Measurements from ENCODE around the gene CARMIL3. TPM values are rescaled to one million over a fixed set of nuclear protein-coding genes. Genes with fewer than 3 reads are reported as not detected.

CARMIL3 gene
- total RNA-seq, 1 donor from 2014 or later, result 3.9 TPM

DNA sequence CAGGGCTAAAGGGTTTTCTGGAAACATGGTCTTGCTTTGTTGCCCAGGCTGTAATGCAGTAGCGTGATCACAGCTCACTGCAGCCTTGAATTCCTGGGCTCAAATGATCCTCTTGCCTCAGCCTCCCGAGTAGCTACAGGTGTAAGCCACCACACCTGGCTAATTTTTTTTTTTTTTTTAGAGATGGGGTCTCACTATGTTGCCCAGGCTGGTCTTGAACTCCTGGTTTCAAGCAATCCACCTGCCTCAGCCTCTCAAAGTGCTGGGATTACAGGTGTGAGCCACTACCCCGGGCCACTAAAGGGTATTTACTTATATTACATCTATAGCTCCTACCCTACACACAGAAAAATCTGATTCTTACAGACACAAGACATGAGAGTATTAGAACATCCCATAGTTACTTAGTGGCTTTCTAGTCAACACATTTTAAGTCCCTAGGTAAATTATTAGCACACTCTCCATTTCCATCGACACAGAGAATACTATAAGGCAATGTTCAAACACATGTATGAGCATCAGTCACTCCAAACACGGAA is 56.6 kb downstream of the CARMIL3 start:
- H3K27me3 Mint-ChIP-seq, result no peaks in the 10 kb centered on the region
- intact Hi-C loops (cut with micrococcal nuclease), result loop anchor here (1.0 kb wide), 3 partner anchors 13 to 50 kb away; no protein-coding TSS in a partner anchor
- H3K36me3 Mint-ChIP-seq (ENCODE audit: low read depth), result peaks cover 25% of the 10 kb centered on the region
- peak overlapping the region; percentile 90 for H3K27ac Mint-ChIP-seq
- ATAC-seq (ENCODE audit: low read depth) (no peak), DNase-seq (no peak)
- CTCF ChIA-PET, result interaction anchor here (0.7 to 7.4 kb wide), 33 partner anchors 8 to 545 kb away, joined by 3 to 137 read pairs (median 4); partner anchors contain the start of genes CIDEB, EMC9, IRF9 and MDP1
- POLR2A ChIA-PET, result interaction anchor here (0.6 to 9.8 kb wide), 21 partner anchors 9 to 160 kb away, joined by 3 to 115 read pairs (median 4); partner anchors contain the start of genes EMC9, IPO4, IRF9 and PCK2
- peaks cover 12% of the 10 kb centered on the region for H3K4me1 Mint-ChIP-seq
- no peak overlapping the region for H3K4me3 Mint-ChIP-seq
- H3K9me3 Mint-ChIP-seq, result peaks cover 2% of the 10 kb centered on the region
- TF ChIP-seq, protein P1, sequence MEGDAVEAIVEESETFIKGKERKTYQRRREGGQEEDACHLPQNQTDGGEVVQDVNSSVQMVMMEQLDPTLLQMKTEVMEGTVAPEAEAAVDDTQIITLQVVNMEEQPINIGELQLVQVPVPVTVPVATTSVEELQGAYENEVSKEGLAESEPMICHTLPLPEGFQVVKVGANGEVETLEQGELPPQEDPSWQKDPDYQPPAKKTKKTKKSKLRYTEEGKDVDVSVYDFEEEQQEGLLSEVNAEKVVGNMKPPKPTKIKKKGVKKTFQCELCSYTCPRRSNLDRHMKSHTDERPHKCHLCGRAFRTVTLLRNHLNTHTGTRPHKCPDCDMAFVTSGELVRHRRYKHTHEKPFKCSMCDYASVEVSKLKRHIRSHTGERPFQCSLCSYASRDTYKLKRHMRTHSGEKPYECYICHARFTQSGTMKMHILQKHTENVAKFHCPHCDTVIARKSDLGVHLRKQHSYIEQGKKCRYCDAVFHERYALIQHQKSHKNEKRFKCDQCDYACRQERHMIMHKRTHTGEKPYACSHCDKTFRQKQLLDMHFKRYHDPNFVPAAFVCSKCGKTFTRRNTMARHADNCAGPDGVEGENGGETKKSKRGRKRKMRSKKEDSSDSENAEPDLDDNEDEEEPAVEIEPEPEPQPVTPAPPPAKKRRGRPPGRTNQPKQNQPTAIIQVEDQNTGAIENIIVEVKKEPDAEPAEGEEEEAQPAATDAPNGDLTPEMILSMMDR (IDR thresholded peaks at IDR 0.05), result no peak

DNA sequence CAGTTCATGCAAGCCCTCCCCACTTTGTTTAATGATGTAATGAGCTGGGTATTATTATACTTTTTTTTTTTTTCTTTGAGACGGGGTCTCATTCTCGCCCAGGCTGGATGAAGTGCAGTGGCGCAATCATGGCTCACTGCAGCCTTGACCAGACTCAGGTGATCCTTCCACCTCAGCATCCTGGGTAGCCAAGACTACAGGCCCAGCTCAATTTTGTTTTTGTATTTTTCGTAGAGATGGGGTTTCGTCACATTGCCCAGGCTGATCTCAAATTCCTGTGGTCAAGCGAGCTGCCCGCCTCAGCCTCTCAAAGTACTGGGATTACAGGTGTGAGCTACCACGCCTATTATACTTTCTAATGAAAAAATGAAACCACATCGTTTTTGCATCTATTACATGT is 58.3 kb downstream of the CARMIL3 start:
- intact Hi-C loops (cut with micrococcal nuclease), result loop anchor here (10.0 kb wide), 1 partner anchor 1015 kb away; the partner anchor contains the start of genes ACIN1 and C14orf119
- ChIA-PET CTCF (interaction anchor here (0.6 to 5.6 kb wide), 11 partner anchors 13 to 223 kb away, joined by 3 to 45 read pairs (median 9); partner anchors contain the start of genes CARMIL3, CIDEB, IRF9 and PSME2), POLR2A (interaction anchor here (0.6 to 9.8 kb wide), 8 partner anchors 9 to 103 kb away, joined by 3 to 115 read pairs (median 5); partner anchors contain the start of genes EMC9, PCK2, PSME1 and PSME2)
- Mint-ChIP-seq H3K27me3 (no peaks in the 10 kb centered on the region), H3K4me1 (peaks cover 15% of the 10 kb centered on the region), H3K36me3 (ENCODE audit: low read depth) (peaks cover 19% of the 10 kb centered on the region), H3K4me3 (no peak overlapping the region), H3K9me3 (no peaks in the 10 kb centered on the region), H3K27ac (no peak overlapping the region)
- TF ChIP-seq, protein P1 (IDR thresholded peaks at IDR 0.05), result no peak
- ATAC-seq (ENCODE audit: low read depth), result no peak
- no peak for DNase-seq

DNA sequence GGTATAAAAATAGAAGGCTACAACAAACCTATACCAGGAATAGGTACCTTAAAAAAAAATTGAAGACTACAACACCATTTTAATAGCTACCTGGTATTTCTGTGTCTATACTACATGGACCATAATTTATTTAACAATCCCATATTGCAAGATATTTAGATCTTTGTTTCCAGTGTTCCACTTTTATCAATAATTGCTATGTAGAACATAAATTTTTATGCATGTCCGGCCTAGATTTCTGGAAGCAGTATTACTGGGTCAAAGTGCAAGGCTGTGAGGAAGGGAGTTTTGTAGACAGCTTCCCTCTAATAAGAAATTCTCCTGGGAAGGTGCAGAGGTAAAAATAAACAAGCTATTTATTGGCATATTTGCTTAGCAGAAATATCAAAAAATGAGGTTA is 58.7 kb downstream of the CARMIL3 start:
- ChIA-PET POLR2A (interaction anchor here (0.5 to 9.8 kb wide), 9 partner anchors 16 to 105 kb away, joined by 3 to 115 read pairs (median 5); partner anchors contain the start of genes EMC9, MDP1, PCK2 and PSME1), CTCF (interaction anchor here (1.1 to 5.6 kb wide), 7 partner anchors 19 to 223 kb away, joined by 4 to 45 read pairs (median 10); partner anchors contain the start of genes CARMIL3, IRF9, PSME2 and RNF31)
- intact Hi-C loops (cut with micrococcal nuclease), result loop anchor here (10.0 kb wide), 1 partner anchor 1016 kb away; the partner anchor contains the start of genes ACIN1 and C14orf119
- no peak for DNase-seq
- Mint-ChIP-seq H3K4me1 (peaks cover 20% of the 10 kb centered on the region), H3K4me3 (no peak overlapping the region), H3K9me3 (no peaks in the 10 kb centered on the region), H3K36me3 (ENCODE audit: low read depth) (peaks cover 19% of the 10 kb centered on the region), H3K27ac (no peak overlapping the region), H3K27me3 (no peaks in the 10 kb centered on the region)
- TF ChIP-seq, protein P1 (IDR thresholded peaks at IDR 0.05), result no peak
- ATAC-seq (ENCODE audit: low read depth), result no peak

DNA sequence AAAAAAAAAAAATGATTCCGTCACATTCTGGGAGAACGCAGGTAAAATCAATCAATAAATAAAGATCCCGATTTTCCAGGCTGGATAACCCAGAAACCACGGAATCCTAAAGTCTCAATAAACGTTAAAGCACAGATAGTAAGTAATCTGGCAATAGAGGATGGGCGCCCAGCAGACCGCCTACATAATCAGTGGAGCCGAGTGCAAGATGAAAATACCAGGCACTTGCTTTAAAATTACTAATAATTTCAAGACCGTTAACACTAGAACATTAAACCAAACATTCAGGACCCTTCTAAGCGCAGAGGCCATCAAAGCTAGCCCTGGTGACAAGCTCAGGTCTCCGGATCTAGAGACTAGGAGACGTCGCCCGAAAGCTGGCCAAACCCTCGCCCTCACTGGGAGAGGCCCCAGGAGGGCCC is 61.6 kb downstream of the CARMIL3 start:
- peaks cover 35% of the 10 kb centered on the region for H3K4me1 Mint-ChIP-seq
- H3K27ac Mint-ChIP-seq, result peak overlapping the region; percentile 100
- DNase-seq (no peak), ATAC-seq (ENCODE audit: low read depth) (no peak)
- peaks cover 36% of the 10 kb centered on the region for H3K36me3 Mint-ChIP-seq (ENCODE audit: low read depth)
- no peaks in the 10 kb centered on the region for H3K27me3 Mint-ChIP-seq
- intact Hi-C loops (cut with micrococcal nuclease), result loop anchor here (10.0 kb wide), 1 partner anchor 1019 kb away; the partner anchor contains the start of genes ACIN1 and C14orf119
- TF ChIP-seq, protein P1 (IDR thresholded peaks at IDR 0.05), result no peak
- peak overlapping the region; percentile 99 for H3K4me3 Mint-ChIP-seq
- no peaks in the 10 kb centered on the region for H3K9me3 Mint-ChIP-seq
- CTCF ChIA-PET, result interaction anchor here (0.7 to 2.6 kb wide), 10 partner anchors 18 to 100 kb away, joined by 3 to 15 read pairs (median 8); partner anchors contain the start of genes CHMP4A, EMC9, IRF9 and PSME1
- POLR2A ChIA-PET, result interaction anchor here (0.6 to 6.1 kb wide), 31 partner anchors 8 to 1018 kb away, joined by 3 to 239 read pairs (median 9); partner anchors contain the start of genes ACIN1, C14orf119, CARMIL3 and CBLN3

Measured in activated B cell treated with CpG ODN at 0.5 μM for 24 hours (primary cell).